Measurements from ENCODE around the gene KRT15.
"Not testable (repeated sequence)": the region's sequence is repeated elsewhere in the genome, so short reads cannot be mapped to it uniquely, and the experiment has no call there.

Gene KRT15

DNA sequence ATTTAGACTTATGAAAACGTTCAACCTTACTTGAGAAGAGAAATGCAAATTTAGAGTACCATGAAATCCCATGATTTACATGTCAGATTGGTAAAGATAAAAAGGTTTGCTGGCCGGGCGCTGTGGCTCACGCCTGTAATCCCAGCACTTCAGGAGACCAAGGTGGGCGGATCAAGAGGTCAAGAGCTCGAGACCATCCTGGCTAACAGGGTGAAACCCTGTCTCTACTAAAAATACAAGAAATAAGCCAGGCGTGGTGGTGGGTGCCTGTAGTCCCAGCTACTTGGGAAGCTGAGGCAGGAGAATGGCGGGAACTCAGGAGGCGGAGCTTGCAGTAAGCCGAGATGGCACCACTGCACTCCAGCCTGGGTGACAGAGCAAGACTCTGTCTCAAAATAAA is 24.1 kb upstream of the KRT15 start:
- not testable (repeated sequence) for DNase-seq

DNA sequence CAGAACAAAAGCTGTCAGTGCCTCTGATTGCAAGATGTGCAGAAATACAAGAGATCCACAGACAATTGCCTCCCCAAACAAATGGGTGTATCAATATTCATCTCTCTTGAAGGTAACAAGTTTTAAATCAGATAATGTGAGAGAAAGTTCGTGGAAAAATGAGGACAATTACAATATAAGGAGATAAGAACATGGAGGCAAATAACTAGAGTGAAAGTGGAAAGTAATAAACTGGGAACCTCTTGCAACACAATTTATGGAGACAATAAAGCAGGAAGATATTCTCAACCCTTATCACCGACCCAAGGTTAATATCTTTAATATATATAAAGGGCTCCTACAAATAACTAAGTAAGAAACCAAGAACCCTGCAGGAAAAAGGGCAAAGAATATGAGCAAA is 23.7 kb upstream of the KRT15 start:
- no peak for DNase-seq

DNA sequence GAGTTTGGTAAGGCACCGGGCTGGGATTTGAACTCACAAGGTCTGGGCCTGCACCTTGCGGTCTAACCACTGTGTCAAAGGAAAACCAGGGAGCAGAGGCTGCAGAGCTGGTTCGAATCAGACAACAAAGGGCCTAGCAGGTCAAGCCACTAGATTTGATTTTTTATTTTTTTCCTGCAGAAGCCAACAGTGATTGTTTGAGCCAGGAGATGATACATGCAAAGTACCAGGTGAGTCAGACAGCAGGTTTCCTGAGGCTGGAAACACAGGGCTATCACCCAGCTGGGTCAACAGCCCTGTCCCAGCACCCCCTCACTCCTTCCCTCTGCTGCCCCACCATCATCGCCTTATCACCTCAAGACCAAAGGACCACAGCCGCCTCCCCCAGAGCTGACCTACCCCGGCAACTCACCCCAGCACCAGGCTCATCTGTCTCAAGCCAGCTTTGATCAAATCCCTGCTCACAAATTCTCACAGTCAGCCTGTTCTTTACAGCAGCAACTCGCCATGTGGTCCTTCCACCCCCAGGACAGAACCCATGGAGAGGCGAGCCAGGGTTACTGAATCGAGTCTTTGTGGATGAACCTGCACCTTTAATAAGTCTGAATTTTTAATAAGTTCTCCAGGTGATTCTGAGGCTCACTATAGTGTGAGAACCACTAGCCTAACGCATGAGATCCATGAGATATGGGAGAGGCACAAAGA is 22.4 kb upstream of the KRT15 start:
- no peak for DNase-seq

DNA sequence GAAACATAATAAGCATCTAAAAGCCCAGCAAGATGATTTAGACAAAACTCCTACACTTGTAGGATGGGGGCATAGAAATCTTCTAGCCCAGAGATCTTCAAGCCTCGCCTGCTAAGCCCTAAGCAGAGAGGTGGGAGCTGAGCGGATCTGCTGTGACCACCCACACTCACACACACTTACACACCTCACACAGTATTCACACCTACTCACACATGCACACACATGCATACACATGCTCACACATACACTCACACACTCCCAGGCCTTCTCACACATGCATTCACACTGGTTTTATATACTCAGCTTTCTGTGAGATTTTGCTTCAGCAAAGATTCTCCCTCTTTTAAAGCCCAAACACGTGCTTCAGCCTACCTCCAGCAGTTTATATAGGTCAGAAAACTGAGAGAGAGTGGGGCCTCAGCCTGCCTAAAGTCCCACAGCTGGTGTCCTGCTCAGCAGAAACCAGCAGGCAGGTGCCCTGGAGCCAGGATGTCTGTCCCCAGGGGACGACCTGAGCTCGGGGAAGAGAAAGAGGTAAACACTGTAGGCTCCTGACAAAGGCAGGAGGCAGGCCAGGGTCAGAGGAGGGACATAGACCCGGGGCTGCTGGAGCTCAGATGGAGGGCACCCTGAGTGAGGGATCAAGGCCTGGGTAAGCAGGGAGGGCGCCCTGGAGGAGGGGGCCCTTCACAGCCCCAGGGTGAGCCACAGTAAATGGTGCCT is 21.4 kb upstream of the KRT15 start:
- DNase-seq = no peak

DNA sequence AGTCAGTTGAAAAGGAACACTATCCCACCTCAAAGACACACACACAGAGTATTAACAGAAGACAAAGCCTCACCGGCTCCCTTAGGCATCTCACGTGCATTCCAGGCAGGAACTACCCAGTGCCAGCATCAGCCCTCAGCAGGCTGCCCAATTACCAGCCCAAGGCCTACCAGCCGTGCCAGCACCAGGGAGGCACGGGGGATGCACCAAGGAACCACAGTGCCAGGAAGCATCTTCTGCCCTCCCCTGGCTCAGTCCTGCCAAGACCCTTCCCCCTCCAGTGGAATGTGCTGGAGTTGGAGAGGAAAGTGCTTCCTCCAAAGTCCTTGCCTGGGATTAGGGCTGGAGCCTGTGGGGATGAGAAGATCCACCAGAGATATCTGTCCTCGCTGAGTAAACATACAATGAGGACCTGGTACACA is 20.4 kb upstream of the KRT15 start:
- DNase-seq = no peak

DNA sequence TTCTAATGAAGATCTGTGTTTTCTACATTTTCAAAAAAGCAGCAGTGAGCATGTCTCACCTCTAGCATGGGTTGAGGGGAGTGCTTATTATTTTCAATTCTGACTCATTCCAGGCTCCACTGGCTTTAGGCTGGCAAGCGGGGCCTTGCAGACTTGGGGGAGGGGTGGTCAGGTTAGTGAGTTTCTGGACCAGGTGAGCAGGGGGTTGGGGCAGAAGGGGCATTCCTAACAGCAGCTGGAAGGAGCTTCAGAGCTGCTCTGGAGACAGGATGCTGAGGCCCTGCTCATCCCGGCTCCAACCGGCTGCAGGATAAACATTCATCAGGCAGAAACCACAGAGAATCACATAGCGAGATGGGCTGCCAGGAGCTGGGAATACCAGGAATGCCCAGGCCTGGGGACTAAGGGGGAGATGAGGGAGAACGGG is 19.9 kb upstream of the KRT15 start:
- no peak for DNase-seq

DNA sequence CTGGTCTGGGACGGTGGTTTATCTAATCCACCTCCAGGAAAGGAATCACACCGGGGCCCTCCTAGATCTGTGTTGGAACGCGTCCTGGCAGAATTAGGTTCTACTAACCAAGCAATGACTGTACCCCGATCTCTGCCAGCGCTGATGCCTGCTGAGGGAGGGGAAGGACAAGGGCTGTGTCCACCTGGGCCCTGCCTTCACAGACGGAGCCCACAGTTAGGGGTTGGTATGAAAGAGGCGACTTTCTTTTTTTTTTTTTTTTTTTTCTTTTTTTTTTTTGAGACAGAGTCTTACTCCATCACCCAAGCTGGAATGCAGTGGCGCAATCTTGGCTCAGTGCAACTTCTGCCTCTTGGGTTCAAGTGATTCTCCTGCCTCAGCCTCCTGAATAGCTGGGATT is 19.3 kb upstream of the KRT15 start:
- no peak for DNase-seq

DNA sequence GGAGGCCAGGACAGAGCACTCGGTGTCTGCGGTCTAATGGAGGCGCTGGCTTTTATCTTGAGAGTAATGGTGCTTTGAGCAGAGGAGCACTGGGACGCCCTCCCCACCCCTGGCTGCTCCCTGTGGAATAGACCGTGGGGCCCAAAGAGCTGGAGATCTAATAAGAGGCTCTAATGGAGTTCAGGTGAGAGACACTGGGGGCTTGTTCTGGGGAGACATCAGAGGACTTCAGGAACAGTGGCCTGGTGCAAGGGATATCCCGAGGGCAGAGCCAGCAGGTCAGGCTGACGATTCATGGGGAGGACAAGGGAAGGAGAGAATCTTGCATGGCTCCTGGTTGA is 18.9 kb upstream of the KRT15 start:
- DNase-seq = no peak

DNA sequence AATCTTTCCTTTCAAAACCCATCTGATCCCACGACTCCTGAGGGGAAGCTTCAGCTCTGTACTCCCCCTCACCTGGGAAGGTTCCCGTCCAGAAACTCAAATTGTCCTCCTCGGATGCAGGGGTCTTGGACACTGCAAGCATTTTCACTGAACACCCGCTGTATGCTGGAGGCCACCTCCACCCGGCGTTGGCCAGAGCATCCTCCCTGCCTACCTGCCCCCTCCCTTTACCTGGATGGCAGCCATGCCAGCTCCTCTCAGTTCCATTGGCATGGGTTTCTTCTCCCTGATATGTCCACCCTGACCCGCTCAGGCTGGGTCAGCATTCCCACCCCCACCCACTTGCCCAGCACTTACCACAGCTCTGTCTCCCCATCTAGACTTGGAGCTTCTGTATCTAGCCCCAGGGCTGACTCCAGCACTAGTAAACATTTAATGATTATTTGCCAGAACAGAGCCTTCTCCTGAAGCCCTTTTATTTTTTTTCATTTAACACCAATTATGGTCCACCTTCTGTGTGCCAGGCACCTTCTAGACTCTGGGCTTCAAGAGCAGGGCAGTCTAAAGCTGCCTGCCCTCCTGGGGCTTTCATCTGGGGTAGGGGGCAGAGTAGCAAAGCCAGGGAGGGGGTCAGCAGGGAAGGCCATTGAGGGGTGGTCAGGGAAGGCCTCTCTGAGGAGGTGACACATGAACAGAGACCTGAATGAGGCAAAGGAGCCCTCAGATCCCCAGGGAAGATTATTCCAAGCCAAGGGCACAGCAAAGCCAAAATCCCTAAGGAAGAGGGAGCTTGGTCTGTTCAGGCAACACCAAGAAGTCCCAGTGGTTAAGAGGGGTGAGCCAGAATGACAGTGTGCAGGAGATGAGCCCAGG is 18.3 kb upstream of the KRT15 start:
- no peak for DNase-seq

DNA sequence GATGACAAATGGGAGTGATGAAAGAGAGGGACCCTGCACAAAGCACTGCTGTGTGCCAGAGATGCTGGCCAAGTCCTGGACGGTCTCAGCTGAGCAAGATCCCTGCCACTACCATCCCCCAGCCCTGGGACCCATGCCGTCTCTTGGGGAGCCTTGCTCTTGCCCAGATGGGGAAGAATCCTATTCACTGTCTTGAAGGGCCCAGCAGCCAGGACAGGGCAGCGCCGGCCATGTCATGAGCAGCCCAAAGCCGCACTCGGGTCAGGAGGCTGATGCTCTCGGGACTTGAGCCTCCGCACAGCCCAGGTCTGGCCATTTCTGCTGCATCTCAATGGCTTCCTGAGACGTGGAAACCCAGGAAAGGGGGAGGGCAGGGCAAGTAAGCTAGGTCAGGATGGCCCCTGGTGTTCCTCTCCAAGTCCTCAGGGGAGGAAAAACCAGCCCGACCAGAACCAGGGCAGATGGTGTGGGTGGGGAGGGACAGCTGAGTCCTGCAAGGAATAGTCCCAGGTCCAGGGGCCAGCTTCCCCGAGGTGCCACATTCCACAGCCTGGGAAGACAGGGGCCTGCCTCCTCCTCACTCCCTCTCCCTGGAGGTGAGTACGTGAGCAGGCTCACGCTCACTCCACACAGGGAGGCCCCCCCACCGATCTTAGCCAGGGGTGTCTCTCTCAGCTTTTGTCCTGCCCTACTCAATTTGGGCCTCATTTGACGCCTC is 17.2 kb upstream of the KRT15 start:
- no peak for DNase-seq

DNA sequence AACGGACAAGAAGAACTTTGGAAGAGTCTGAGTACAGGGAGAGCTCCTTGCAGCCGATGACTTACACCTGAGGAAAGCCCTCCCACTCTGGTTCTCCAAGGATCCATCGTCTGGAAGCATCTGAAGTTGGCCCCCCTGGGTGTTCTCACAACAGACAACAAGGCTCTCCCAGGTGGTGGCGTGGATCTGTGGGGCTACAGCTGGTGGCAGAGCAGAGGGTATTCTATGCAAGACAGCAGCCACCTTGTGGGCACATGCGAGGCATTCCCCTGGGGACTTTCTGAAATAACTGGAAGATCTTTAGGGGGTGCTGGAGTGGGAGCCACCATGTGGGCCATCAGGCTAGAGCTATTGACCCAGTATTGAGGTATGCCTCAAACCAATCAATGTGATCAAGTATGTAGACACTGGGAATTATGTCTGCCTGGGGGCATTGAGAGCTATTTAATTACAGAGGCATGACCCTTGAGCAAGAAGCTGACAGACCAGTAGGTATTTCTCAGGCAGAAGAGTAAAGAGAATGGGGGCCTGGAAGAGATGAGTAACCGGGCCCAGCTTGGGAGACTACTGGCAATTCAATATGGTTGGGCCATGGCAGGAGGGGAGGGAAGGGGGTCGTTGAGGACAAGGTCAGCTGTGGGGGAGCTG is 16.3 kb upstream of the KRT15 start:
- DNase-seq = no peak

DNA sequence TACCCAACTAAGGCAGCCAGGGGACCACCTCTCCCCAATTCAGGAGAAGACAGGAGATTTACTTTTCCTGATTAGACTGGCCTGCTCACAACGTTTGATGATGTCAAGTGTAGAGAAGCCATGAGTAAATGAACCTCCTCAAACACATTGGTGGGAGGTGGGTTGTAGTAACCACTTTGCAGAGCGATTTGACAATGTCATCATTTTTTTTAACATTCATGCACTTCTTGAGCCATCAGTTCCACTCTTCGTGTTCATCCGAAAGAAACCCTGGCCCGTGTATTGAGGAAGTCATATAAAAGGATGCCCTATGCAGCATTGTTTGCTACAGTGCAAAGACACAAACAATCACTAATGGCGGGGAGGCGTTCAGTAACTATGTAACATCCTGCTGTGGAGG is 14.9 kb upstream of the KRT15 start:
- no peak for DNase-seq

DNA sequence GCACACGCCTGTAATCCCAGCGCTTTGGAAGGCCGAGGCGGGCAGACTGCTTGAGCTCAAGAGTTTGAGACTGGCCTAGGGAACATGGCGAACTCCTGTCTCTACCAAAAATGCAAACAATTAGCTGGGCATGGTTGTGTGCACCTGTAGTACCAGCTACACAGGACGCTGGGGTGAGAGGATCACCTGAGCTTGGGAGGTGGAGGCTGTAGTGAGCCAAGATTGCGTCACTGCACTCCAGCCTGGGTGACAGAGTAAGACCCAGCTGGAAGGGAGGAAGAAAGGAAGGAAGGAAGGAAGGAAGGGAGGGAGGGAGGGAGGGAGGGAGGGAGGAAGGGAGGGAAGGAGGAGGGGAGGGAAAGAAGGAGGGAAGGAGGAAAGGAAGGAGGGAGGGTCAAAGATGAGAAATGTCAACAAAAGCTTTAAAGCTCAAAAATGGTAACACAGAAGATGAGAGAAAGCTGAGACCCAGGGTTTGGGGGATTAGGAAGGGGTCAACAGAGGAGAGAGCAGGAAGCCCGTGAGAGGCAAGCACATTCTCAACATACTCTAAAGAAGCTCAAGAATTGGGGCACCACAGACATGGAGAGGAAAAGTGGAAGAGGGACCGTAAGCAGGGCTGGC is 14.4 kb upstream of the KRT15 start:
- no peak for DNase-seq

DNA sequence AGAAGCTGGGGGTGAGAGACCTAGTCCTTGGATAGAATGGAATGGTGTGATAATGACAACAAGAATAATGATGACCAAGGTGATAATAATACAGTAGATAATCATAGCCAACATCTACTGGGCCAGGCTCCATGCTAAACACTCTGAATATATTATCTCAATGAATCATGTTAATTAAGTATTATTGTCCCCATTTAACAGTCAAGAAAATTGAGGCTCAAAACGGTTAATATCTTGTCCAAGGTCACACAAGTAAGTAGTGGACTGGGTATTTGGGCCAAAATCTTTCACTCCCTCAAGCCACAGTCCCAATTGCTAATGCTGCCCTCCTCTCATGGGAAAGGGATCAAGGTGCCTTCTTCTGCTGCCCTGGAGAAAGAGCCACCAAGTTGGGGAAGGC is 13.3 kb upstream of the KRT15 start:
- no peak for DNase-seq

DNA sequence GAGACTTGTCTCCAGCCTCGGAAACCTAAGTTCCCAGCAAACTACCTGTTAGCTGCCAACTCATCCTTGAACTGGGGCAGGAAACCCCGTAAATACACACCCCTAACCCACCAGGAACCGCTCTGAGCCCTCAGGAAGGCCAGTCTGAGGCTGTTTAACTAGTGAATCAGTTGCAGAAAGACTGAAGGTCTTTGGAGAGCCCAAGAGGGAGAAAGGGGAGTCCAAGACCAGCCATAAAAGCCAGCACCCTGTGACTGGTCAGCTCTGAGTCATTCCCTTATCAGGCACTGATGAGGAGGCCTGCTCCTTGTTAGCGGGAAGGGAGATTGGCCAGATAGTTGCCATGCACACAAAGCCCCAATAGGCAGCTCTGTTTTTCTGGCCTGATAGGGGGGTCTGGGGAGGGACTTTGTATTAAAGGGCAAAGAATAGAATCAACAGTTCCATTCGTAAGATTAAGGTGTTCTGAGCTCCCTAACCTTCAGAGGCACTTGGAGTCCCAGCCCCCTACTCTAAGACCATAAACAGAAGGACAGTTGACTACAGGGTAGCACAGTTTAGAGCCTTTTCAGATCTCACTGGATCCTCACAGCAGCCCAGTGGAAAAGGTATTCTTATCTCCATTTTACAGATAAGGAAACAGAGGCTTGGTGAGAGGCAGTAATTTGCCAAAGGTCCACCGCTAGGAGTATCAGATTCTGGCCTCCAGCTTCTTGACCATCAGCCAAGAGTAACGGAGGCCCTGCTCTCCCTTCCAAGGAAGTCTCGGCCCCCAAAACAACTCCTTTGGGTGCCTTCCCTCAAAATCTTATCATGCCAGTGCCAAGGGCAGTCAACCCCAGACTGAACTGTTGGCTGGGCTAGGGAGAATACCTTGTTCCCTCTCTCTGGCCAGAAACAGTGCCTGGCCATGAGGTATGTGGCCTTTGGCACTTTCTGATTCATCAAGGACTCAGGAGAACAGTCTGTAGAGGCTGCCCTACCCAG is 11.7 kb upstream of the KRT15 start:
- DNase-seq = no peak

DNA sequence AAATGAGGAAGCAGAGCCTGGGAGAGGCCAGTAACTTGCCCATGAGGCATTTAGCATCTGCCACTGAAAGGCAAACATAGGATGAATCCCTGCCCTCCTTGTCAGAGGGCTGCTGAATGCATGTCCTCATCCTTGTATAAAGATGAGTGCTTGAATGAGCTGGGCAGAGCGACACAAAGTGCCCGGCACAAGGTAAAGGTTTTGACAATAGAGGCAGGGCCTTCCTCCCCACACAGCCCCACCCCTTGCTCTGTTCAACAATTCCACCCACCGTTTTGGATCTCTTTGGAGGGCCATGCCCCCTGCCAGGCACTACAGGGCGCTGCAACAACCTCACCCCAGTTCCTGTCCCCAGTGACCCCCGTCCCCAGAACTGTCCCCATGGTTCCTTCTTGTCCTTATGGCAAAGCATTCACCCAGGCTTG is 10.8 kb upstream of the KRT15 start:
- no peak for DNase-seq

DNA sequence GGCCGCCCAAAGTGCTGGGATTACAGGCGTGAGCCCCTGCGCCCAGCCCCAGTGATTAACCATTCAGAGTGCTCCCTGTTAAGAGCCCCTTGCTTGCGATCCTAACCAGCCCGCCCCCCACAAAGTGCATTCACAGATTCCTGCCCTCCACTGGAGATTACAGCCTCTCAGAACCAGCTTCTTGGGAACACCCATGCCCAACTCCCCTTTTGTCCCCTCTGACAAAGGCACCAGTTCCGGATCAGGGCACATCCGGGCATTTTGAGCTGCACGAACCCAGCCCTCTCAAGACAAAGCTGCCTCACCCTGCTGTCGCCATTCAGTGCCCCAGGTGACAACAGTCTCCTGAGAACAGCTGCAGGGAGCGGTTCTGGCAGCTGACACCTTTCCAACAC is 10.3 kb upstream of the KRT15 start:
- DNase-seq = no peak

DNA sequence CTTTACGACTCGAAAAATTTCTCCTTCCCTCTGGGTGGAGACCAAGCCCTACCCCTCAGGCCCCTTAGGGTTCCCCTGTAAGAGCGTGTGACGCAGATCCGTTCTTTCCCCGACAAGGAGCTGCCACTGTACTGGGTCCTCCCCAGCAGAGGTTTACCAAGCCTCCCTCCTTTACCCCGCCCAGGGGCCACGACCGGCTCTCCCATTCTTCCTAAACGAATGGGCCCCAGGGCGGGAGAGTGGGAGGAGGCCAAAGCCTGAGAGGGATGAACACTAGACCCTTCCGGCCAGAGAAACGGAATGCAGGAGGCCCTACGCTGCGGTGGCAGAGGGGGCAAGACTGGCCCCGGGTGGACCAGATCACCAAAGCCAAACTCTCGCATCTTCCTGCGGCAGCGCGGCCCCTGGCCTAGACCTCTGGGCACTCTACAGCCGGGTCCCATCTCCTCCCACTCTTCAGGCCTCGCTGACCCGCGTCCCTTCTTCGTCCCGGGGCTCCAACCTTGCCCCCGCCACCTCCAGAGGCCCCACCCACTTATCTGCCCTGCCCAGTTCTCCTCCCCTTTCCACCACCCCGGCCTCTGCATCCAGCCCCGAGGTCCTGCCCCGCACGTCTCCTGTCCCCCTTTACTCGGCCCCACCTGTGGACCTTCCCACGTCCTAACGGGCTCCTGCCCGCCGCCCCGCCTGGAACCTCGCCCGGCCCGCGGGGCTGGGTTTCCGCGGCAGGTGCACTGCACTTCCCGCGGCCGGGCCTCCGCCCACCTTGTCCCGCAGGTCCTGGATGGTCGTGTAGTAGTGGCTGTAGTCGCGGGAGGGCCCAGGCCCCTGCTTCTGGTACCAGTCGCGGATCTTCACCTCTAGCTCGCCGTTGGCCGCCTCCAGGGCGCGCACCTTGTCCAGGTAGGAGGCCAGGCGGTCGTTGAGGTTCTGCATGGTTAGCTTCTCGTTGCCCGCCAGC is 8.7 kb upstream of the KRT15 start:
- DNase-seq = no peak

DNA sequence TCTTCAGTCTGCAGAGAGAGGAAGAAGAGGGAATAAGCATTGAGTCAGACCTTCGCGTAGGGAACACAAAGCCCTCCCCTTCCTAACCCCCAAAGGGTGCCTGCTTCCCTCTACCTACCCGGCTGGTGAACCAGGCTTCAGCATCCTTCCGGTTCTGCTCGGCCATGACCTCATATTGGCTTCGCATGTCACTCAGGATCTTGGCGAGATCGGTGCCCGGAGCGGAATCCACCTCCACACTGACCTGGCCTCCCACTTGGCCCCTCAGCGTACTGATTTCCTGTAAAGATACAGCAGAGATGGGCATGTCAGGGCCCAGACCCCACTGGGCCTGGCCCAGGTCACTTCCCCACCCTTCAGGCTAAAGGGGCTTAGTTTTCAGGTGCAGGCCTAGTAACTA is 5.6 kb upstream of the KRT15 start:
- no peak for DNase-seq

DNA sequence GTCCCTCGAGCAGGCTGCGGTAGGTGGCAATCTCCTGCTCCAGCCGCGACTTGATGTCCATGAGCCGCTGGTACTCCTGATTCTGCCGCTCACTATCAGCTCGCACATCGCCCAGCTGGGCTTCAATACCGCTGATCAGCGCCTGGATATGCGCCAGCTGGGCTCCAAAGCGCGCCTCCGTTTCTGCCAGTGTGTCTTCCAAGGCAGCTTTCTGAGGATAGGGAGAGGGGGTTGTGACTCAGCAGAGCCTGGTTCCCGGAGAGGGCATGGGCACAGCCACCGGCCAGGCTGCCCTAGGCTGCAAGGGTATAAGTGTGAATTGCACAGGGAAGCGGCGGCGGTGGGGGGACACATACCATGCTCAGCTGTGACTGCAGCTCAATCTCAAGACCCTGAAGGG is 5.1 kb upstream of the KRT15 start:
- no peak for DNase-seq
